IPS DF 4.7 (cell line): ENCODE results near the gene CSMD2.

Source experiments
- DNase-seq: peaks from one replicate; pipeline ENCODE4 v3.0.0-alpha.2; 2013; ENCODE audit warnings: low spot score; ENCODE audit errors: extremely low read depth

Gene CSMD2

GRCh38 chr1:33616780-33617179, 548.2 kb downstream of the CSMD2 start:
- DNase-seq: no peak

GRCh38 chr1:33615546-33615945, 549.5 kb downstream of the CSMD2 start:
- DNase-seq: no peak

- DNase-seq: no peak
Observed at GRCh38 chr1:33610864-33611455, 554.1 kb downstream of the CSMD2 start.

GRCh38 chr1:33610391-33610790, 554.6 kb downstream of the CSMD2 start:
- DNase-seq: no peak

- DNase-seq: no peak
Observed at GRCh38 chr1:33609739-33610138, 555.3 kb downstream of the CSMD2 start.

GRCh38 chr1:33608825-33609400, 556.1 kb downstream of the CSMD2 start:
- no peak for DNase-seq

- DNase-seq: no peak
Observed at GRCh38 chr1:33607444-33608005, 557.5 kb downstream of the CSMD2 start.

- no peak for DNase-seq
Observed at GRCh38 chr1:33606272-33606671, 558.8 kb downstream of the CSMD2 start.

GRCh38 chr1:33602271-33602670, 562.8 kb downstream of the CSMD2 start:
- no peak for DNase-seq

GRCh38 chr1:33601751-33602150, 563.3 kb downstream of the CSMD2 start:
- DNase-seq: no peak

GRCh38 chr1:33599516-33600115, 565.4 kb downstream of the CSMD2 start:
- DNase-seq: no peak

GRCh38 chr1:33588726-33589125, 576.3 kb downstream of the CSMD2 start:
- DNase-seq: no peak

GRCh38 chr1:33586795-33587194, 578.2 kb downstream of the CSMD2 start:
- no peak for DNase-seq

- no peak for DNase-seq
Observed at GRCh38 chr1:33586106-33586505, 578.9 kb downstream of the CSMD2 start.

GRCh38 chr1:33583567-33583966, 581.5 kb downstream of the CSMD2 start:
- DNase-seq: no peak

- DNase-seq: no peak
Observed at GRCh38 chr1:33578557-33579448, 586.2 kb downstream of the CSMD2 start.

GRCh38 chr1:33577663-33578062, 587.4 kb downstream of the CSMD2 start:
- DNase-seq: no peak

- no peak for DNase-seq
Observed at GRCh38 chr1:33576821-33577599, 588.0 kb downstream of the CSMD2 start.

- no peak for DNase-seq
Observed at GRCh38 chr1:33575324-33575879, 589.6 kb downstream of the CSMD2 start.

GRCh38 chr1:33573661-33574060, 591.4 kb downstream of the CSMD2 start:
- DNase-seq: no peak

- no peak for DNase-seq
Observed at GRCh38 chr1:33572387-33572786, 592.6 kb downstream of the CSMD2 start.
